Ovary (tissue), 3 donors: ENCODE results near the gene FBXL17.
"Not testable (repeated sequence)": the region's sequence is repeated elsewhere in the genome, so short reads cannot be mapped to it uniquely, and the experiment has no call there.

ENCODE experiments used
- EP300 ChIP-seq: sonication (generic); formaldehyde crosslinking; IDR thresholded peaks from one replicate; pipeline ENCODE4 v1.6.1; 2017; ENCODE audit warnings: antibody characterized with exemption
- POLR2A ChIP-seq: fragments of 450-650 bp; IDR thresholded peaks from one replicate; pipeline ENCODE4 v1.6.1; 2017; ENCODE audit warnings: antibody characterized with exemption, mild to moderate bottlenecking, moderate library complexity
- TF ChIP-seq, protein P1 (sequence below), 3 donors: fragments of 450-650 bp in 2 of 3; fragments of 200-600 bp in 1 of 3; IDR thresholded peaks; one replicate each; pipeline versions ENCODE4 v1.5.1 to v1.8.0; 2016 to 2022; ENCODE audit warnings: antibody characterized with exemption in 3 of 3, mild to moderate bottlenecking in 1 of 3
- donor health status: DM: no; HTN: no; CAD: no.

- TF ChIP-seq, protein P1, sequence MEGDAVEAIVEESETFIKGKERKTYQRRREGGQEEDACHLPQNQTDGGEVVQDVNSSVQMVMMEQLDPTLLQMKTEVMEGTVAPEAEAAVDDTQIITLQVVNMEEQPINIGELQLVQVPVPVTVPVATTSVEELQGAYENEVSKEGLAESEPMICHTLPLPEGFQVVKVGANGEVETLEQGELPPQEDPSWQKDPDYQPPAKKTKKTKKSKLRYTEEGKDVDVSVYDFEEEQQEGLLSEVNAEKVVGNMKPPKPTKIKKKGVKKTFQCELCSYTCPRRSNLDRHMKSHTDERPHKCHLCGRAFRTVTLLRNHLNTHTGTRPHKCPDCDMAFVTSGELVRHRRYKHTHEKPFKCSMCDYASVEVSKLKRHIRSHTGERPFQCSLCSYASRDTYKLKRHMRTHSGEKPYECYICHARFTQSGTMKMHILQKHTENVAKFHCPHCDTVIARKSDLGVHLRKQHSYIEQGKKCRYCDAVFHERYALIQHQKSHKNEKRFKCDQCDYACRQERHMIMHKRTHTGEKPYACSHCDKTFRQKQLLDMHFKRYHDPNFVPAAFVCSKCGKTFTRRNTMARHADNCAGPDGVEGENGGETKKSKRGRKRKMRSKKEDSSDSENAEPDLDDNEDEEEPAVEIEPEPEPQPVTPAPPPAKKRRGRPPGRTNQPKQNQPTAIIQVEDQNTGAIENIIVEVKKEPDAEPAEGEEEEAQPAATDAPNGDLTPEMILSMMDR (IDR thresholded peaks at IDR 0.05): not testable (repeated sequence)
- not testable (repeated sequence) for TF ChIP-seq EP300, POLR2A
Measured at GRCh38 chr5:108396837-108397236, 14.9 kb upstream of the FBXL17 start.
